A375 (cell line): ENCODE data around the gene IGFLR1. TPM values are rescaled to one million over a fixed set of nuclear protein-coding genes. Genes with fewer than 3 reads are reported as not detected.

Experiments
- total RNA-seq: library from RNA; depleted of rRNA; stranded (reverse); fragments of >200 nt; shearing (Covaris generic); gene quantifications from 2 replicates; pipeline ENCODE4 v1.2.3, GENCODE V29; 2014; rRNA removed

IGFLR1 gene
- total RNA-seq = 3.6 and 6.8 TPM in 2 replicates

GRCh38 chr19:35742121-35742724 is at the start of gene IGFLR1:
Gene IGFLR1, minus strand, starts transcription at chr19:35742452. Its CDS starts 1,272 bp downstream, at chr19:35741180.

GRCh38 chr19:35775298-35776101 is 33.2 kb upstream of the IGFLR1 start, which contains the start of gene ARHGAP33:
Gene ARHGAP33, plus strand, starts transcription at chr19:35775564. Its CDS starts 95 bp downstream, at chr19:35775659.

GRCh38 chr19:35757749-35758608 is 15.7 kb upstream of the IGFLR1 start, which contains the start of gene PROSER3:
Gene PROSER3, plus strand, starts transcription at chr19:35758176. Its CDS starts 40 bp downstream, at chr19:35758216.

GRCh38 chr19:35756377-35757230 is 14.4 kb upstream of the IGFLR1 start, which contains the start of gene HSPB6:
Gene HSPB6, minus strand, starts transcription at chr19:35757029. Its CDS starts 21 bp downstream, at chr19:35757008.

GRCh38 chr19:35748106-35749020 is 6.1 kb upstream of the IGFLR1 start, which contains the start of gene LIN37:
Gene LIN37, plus strand, starts transcription at chr19:35748576. Its CDS starts 149 bp downstream, at chr19:35748725.

GRCh38 chr19:35745328-35746086 is 3.3 kb upstream of the IGFLR1 start, which contains the start of the genes PSENEN and U2AF1L4:
Gene PSENEN, plus strand, starts transcription at chr19:35745651. Its CDS starts 280 bp downstream, at chr19:35745931.
Gene U2AF1L4, minus strand, starts transcription at chr19:35745418. Its CDS starts 27 bp downstream, at chr19:35745391.

GRCh38 chr19:35717665-35718344 is 24.4 kb downstream of the IGFLR1 start, which contains the start of gene KMT2B:
Gene KMT2B, plus strand, starts transcription at chr19:35718003. Its CDS starts 16 bp downstream, at chr19:35718019.

GRCh38 chr19:35704218-35704617 is 38.0 kb downstream of the IGFLR1 start, which contains the start of gene ZBTB32:
Gene ZBTB32, plus strand, starts transcription at chr19:35704558. Its CDS starts 10,069 bp downstream, at chr19:35714627.

Other genes starting within 250 kb of the IGFLR1 start
- 16.5 and 24.2 TPM in 2 replicates for gene DMKN, start 228.8 kb downstream of the IGFLR1 start, total RNA-seq
- 0.05 TPM in 1 of 2 replicates, not detected in the other for gene SBSN, start 214.1 kb downstream of the IGFLR1 start, total RNA-seq
- gene GAPDHS, start 209.0 kb downstream of the IGFLR1 start, total RNA-seq = not detected in 2 replicates
- 126 and 129 TPM in 2 replicates for gene TMEM147, start 196.8 kb downstream of the IGFLR1 start, total RNA-seq
- not detected in 2 replicates for gene ATP4A, start 178.8 kb downstream of the IGFLR1 start, total RNA-seq
- gene PMIS2, start 156.3 kb downstream of the IGFLR1 start, total RNA-seq = not detected in 2 replicates
- gene HAUS5, start 129.7 kb downstream of the IGFLR1 start, total RNA-seq = 45.8 and 47.4 TPM in 2 replicates
- gene RBM42, start 113.4 kb downstream of the IGFLR1 start, total RNA-seq = 86.8 and 95.1 TPM in 2 replicates
- 0.88 and 1.1 TPM in 2 replicates for gene ETV2, start 100.7 kb downstream of the IGFLR1 start, total RNA-seq
- 327 and 328 TPM in 2 replicates for gene COX6B1, start 94.1 kb downstream of the IGFLR1 start, total RNA-seq
- gene UPK1A, start 75.9 kb downstream of the IGFLR1 start, total RNA-seq = not detected in 2 replicates
- not detected in 2 replicates for gene ZBTB32, start 37.9 kb downstream of the IGFLR1 start, total RNA-seq
- 14.4 and 20.0 TPM in 2 replicates for gene KMT2B, start 24.4 kb downstream of the IGFLR1 start, total RNA-seq
- gene U2AF1L4, start 3.0 kb upstream of the IGFLR1 start, total RNA-seq = 22.6 and 23.4 TPM in 2 replicates
- gene PSENEN, start 3.2 kb upstream of the IGFLR1 start, total RNA-seq = 35.6 and 40.4 TPM in 2 replicates
- 7.4 and 12.7 TPM in 2 replicates for gene LIN37, start 6.1 kb upstream of the IGFLR1 start, total RNA-seq
- gene HSPB6, start 14.6 kb upstream of the IGFLR1 start, total RNA-seq = 0.40 TPM in 1 of 2 replicates, not detected in the other
- 9.5 and 10.8 TPM in 2 replicates for gene PROSER3, start 15.7 kb upstream of the IGFLR1 start, total RNA-seq
- 3.3 and 9.8 TPM in 2 replicates for gene ARHGAP33, start 33.1 kb upstream of the IGFLR1 start, total RNA-seq
- not detected in 2 replicates for gene PRODH2, start 70.4 kb upstream of the IGFLR1 start, total RNA-seq
- not detected in 2 replicates for gene NPHS1, start 110.1 kb upstream of the IGFLR1 start, total RNA-seq
- 0.08 TPM in 1 of 2 replicates, not detected in the other for gene KIRREL2, start 114.5 kb upstream of the IGFLR1 start, total RNA-seq
- gene APLP1, start 126.1 kb upstream of the IGFLR1 start, total RNA-seq = 5.3 and 7.0 TPM in 2 replicates
- gene NFKBID, start 158.1 kb upstream of the IGFLR1 start, total RNA-seq = 4.6 and 9.6 TPM in 2 replicates
- gene HCST, start 160.1 kb upstream of the IGFLR1 start, total RNA-seq = 1.2 TPM in 1 of 2 replicates, not detected in the other
- not detected in 2 replicates for gene TYROBP, start 165.8 kb upstream of the IGFLR1 start, total RNA-seq
- 2.1 TPM in 2 replicates for gene LRFN3, start 193.9 kb upstream of the IGFLR1 start, total RNA-seq